Measurements from ENCODE around the gene CHPF. TPM values are rescaled to one million over a fixed set of nuclear protein-coding genes. Genes with fewer than 3 reads are reported as not detected.

CHPF gene, protein sequence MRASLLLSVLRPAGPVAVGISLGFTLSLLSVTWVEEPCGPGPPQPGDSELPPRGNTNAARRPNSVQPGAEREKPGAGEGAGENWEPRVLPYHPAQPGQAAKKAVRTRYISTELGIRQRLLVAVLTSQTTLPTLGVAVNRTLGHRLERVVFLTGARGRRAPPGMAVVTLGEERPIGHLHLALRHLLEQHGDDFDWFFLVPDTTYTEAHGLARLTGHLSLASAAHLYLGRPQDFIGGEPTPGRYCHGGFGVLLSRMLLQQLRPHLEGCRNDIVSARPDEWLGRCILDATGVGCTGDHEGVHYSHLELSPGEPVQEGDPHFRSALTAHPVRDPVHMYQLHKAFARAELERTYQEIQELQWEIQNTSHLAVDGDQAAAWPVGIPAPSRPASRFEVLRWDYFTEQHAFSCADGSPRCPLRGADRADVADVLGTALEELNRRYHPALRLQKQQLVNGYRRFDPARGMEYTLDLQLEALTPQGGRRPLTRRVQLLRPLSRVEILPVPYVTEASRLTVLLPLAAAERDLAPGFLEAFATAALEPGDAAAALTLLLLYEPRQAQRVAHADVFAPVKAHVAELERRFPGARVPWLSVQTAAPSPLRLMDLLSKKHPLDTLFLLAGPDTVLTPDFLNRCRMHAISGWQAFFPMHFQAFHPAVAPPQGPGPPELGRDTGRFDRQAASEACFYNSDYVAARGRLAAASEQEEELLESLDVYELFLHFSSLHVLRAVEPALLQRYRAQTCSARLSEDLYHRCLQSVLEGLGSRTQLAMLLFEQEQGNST
- 180 and 193 TPM in 2 replicates for total RNA-seq
- 315 and 361 TPM in 2 replicates for polyA plus RNA-seq

DNA sequence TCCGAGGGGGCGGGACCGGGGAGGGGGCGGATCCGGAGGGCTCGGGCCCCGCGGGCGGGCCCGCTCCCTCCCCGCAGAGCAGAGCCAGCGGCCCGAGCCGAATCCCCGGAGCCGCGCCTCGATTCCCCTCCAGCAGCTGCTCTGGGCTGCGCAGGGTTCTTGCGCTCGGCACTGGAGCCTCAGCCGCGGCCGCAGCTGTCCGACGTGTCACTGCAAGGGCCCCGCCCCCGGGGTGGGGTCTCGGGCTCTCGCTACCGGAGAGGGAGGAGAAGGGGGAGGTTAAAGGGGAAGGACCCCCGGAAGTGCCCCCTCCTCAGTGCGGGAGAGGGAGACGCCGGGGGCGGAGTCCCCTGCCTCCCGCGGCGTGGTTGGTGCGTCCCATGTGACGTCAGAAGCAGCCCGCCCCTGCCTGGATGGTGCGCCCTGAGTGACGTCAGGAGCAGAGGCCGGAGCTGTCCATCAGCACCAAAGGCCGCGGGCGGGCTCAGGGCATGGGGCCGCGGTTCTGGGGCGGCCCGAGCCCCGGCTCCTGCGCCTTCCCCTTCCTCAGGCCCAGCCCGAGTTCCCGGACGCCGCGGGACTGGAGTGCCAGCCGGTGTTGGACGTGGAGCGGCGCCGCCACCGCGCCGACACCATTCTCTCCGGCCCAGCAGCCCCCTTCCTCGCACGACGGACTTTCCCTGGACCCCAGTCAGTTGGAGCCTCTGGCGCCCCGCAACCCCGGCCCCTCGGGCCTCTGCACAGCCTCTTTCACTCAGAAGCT is at the start of gene CHPF, which contains the start of gene TMEM198:
TSS of gene CHPF (minus strand) at position 214 of the 763 bp plus-strand sequence. CDS start 271 bp downstream, outside the sequence.
TSS of gene TMEM198 (plus strand) at position 433 of the 763 bp plus-strand sequence. CDS start 700 bp downstream, outside the sequence.
- Histone ChIP-seq H2AFZ (peak within 1 kb of the TSS; percentile 51), H3K27me3 (no peaks in the 10 kb centered on the region), H3K4me2 (peak within 1 kb of the TSS; percentile 89), H3K27ac (peak within 1 kb of the TSS; percentile 93), H3K9me3 (ENCODE audit: low read depth) (no peaks in the 10 kb centered on the region), H3K36me3 (replicated peaks; ENCODE audit: insufficient read depth, low read depth) (no peaks in the 10 kb centered on the region), H3K4me1 (ENCODE audit: insufficient read depth) (peaks cover 13% of the 10 kb centered on the region), H3K4me3 (peak within 1 kb of the TSS; percentile 84), H3K9me2 (replicated peaks; ENCODE audit: insufficient read depth) (no peaks in the 10 kb centered on the region), H4K20me1 (ENCODE audit: insufficient read depth, poor library complexity, severe bottlenecking) (peaks cover 17% of the 10 kb centered on the region), H3K79me2 (peaks cover 16% of the 10 kb centered on the region)
- 2% methylated on average over 41 of the region's 75 CpGs for WGBS (ENCODE audit: low lambda C conversion rate, missing lambda C conversion rate)
- TF ChIP-seq EZH2phosphoT487 (IDR thresholded peaks at IDR 0.05; ENCODE audit: low read depth, severe bottlenecking, unreplicated experiment) = no peak
- TF ChIP-seq, protein P1, sequence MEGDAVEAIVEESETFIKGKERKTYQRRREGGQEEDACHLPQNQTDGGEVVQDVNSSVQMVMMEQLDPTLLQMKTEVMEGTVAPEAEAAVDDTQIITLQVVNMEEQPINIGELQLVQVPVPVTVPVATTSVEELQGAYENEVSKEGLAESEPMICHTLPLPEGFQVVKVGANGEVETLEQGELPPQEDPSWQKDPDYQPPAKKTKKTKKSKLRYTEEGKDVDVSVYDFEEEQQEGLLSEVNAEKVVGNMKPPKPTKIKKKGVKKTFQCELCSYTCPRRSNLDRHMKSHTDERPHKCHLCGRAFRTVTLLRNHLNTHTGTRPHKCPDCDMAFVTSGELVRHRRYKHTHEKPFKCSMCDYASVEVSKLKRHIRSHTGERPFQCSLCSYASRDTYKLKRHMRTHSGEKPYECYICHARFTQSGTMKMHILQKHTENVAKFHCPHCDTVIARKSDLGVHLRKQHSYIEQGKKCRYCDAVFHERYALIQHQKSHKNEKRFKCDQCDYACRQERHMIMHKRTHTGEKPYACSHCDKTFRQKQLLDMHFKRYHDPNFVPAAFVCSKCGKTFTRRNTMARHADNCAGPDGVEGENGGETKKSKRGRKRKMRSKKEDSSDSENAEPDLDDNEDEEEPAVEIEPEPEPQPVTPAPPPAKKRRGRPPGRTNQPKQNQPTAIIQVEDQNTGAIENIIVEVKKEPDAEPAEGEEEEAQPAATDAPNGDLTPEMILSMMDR (IDR thresholded peaks at IDR 0.05; ENCODE audit: poor library complexity) = no peak
- no peak for TF ChIP-seq EZH2 (IDR thresholded peaks at IDR 0.05; ENCODE audit: borderline replicate concordance)
- peak; percentile 100 for DNase-seq (ENCODE audit: low spot score)

DNA sequence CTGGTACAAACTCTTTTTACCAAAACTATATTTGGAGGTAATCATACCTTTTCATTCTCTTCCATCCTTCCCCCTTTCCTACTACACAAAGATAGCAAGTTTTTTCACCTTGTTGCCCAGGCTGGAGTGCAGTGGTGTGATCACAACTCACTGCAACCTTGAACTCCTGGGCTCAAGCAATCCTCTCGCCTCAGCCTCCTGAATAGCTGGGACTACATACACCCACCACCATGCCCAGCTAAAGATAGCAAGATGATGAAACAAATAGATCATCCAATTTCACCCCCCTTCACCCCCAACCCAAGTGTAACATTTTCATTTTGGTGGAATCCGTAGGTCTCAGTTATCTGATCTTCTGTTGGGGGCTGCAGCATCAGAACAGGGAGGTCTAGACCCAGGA is 49.5 kb upstream of the CHPF start:
- WGBS (ENCODE audit: low lambda C conversion rate, missing lambda C conversion rate) = 94% methylated on average over 2 of the region's 2 CpGs
- Histone ChIP-seq H3K4me1 (ENCODE audit: insufficient read depth) (peaks cover 18% of the 10 kb centered on the region), H3K9me2 (replicated peaks; ENCODE audit: insufficient read depth) (no peaks in the 10 kb centered on the region), H3K9me3 (ENCODE audit: low read depth) (no peaks in the 10 kb centered on the region), H3K4me3 (no peak overlapping the region), H3K27ac (no peak overlapping the region), H3K4me2 (no peak overlapping the region), H3K27me3 (no peaks in the 10 kb centered on the region), H2AFZ (no peak overlapping the region), H4K20me1 (ENCODE audit: insufficient read depth, poor library complexity, severe bottlenecking) (no peaks in the 10 kb centered on the region), H3K79me2 (no peaks in the 10 kb centered on the region), H3K36me3 (replicated peaks; ENCODE audit: insufficient read depth, low read depth) (no peaks in the 10 kb centered on the region)
- TF ChIP-seq, protein P1 (IDR thresholded peaks at IDR 0.05; ENCODE audit: poor library complexity) = no peak
- TF ChIP-seq EZH2phosphoT487 (IDR thresholded peaks at IDR 0.05; ENCODE audit: low read depth, severe bottlenecking, unreplicated experiment) = no peak
- no peak for TF ChIP-seq EZH2 (IDR thresholded peaks at IDR 0.05; ENCODE audit: borderline replicate concordance)
- DNase-seq (ENCODE audit: low spot score) = no peak

DNA sequence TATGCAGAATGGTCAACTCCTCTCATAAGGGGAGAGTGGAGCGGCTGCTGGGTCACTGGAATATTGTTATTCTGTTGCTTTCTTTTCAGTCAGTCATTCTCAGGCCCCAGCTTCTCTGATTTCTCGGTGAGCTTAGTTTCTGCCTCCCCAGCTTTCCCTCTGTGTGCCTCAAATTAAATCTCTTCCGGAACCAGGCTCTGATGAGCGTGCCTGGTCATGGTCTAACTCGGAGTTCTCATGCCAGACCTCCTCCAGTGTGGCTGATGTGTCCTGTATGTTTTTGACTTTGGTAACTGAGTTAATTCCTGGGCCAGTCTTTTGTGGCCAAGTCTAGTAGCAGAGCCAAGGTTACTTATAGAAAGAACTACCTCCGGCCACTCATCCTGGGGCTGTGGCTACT is 49.1 kb upstream of the CHPF start:
- no peak for DNase-seq (ENCODE audit: low spot score)
- Histone ChIP-seq H3K4me3 (no peak overlapping the region), H3K36me3 (replicated peaks; ENCODE audit: insufficient read depth, low read depth) (no peaks in the 10 kb centered on the region), H3K4me2 (no peak overlapping the region), H3K9me3 (ENCODE audit: low read depth) (no peaks in the 10 kb centered on the region), H3K27me3 (no peaks in the 10 kb centered on the region), H4K20me1 (ENCODE audit: insufficient read depth, poor library complexity, severe bottlenecking) (no peaks in the 10 kb centered on the region), H3K9me2 (replicated peaks; ENCODE audit: insufficient read depth) (no peaks in the 10 kb centered on the region), H2AFZ (no peak overlapping the region), H3K27ac (no peak overlapping the region), H3K79me2 (no peaks in the 10 kb centered on the region), H3K4me1 (ENCODE audit: insufficient read depth) (peaks cover 18% of the 10 kb centered on the region)
- WGBS (ENCODE audit: low lambda C conversion rate, missing lambda C conversion rate) = 75% methylated on average over 6 of the region's 6 CpGs
- TF ChIP-seq EZH2 (IDR thresholded peaks at IDR 0.05; ENCODE audit: borderline replicate concordance) (no peak), EZH2phosphoT487 (IDR thresholded peaks at IDR 0.05; ENCODE audit: low read depth, severe bottlenecking, unreplicated experiment) (no peak)
- TF ChIP-seq, protein P1 (IDR thresholded peaks at IDR 0.05; ENCODE audit: poor library complexity) = no peak

All from hepatocyte (in vitro differentiated cells).